Measurements from ENCODE around the gene RUNX1. TPM values are rescaled to one million over a fixed set of nuclear protein-coding genes. Genes with fewer than 3 reads are reported as not detected.

Gene RUNX1
- total RNA-seq, 1 donor from 2014 or later = 25.4 TPM

DNA sequence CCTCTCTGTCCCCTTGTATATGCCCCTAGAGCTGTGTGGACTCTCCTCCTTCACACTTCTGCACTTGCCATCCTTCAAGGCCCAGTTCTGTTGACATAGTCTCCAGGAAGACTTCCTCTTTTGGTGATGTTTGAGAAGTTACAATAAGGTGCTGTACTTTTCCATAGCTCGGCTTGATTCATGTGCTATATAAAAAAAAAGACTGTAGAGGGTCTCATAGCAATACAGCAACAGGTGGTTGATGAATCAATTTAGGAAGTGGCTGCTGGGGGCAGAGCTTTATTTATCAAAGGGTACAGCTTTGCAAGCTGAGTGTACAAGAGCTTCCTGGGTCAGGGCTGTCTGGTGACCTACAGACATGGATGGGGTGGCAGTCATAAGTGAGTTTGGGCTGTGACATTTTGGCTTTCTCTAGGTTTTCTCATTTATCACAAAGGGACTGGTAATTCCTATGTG lies 102.7 kb downstream of the RUNX1 start:
- DNase-seq (ENCODE audit: low read depth) = no peak

DNA sequence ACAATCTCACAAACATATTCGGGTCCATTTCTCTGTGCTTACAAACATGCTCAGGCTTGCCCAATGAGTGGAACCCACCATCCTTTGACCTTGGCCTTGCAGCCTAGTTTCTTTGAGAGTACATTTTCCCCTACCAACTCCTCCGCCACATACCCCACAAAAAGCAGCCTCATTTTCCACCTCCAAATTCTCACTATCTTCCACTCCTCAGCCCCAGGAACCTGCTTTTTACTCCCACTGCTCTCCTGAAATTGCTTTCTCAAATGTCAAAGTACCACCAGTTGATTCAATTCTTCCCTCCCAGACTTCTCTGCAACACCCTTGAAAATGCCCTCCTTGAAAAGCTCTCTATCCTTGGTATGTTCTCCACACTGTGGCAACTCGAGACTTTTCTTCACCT lies 103.8 kb downstream of the RUNX1 start:
- no peak for DNase-seq (ENCODE audit: low read depth)

DNA sequence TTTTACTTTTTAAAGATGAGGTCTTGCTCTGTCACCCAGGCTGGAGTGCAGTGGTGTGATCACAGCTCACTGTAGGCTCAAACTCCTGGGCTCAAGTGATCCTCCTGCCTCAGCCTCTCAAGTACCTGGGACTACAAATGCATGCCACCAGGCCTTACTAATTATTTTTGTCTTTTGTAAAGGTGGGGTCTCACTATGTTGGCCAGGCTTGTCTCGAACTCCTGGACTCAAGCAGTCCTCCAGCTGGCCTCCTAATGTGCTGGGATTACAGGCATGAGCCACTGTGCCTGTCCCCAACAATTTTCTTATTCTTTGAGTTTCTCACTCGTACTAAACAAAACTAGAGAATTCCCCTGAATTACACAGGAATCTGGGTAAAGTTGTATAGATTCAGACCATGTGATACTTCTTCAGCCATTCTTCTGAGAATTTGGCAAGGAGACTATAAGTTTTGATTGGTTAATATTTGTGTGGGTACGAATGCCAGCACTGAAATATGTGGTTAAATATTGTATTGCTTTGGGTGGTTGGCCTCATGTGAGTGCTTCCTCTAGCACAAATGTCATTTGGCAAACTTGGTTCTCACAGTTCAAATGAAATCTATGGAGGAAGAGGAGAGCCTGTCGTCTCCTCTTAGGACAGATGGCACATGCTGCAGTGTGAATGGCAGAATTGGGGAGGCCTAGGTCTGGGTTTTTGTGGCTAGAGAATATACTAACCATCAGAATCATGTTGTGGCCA lies 104.9 kb downstream of the RUNX1 start:
- no peak for DNase-seq (ENCODE audit: low read depth)

DNA sequence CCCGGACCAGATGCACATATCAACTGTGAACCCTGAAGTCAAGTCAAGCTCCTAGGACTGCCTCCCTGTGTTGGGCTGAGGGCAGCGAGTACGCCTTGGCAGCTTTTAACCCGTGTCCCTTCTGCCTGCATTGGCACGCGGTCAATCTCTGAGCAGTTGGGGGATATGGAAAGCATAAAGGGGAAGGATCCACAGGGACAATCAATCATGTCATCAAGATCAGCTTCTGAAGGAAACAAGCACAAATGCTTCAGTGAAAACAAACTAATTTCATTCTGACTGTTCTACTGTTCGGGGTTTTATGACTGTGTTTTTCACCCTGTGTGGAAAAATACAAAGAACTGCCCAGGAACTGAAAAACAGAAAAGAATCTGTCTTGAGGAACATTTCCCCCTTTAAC lies 106.2 kb downstream of the RUNX1 start:
- DNase-seq (ENCODE audit: low read depth) = no peak

DNA sequence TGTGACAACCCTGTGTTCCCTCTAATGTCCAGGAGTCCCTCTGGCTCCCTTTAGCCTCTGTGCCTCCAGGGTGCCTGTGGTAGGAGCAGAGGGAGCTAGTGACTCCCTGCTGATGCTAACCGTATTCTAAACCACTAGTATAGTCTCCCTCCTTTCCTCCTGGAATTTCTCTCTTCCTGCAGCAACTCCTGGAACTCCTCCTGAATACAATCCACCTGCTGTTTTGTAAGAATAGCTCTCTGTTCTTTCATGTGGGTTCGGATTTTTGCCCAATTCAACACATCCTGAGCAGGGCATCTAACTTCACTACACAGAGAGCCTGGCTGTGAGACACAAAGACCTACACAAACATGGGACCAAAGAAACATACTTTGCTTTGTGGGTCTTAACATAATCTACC lies 107.9 kb downstream of the RUNX1 start:
- no peak for DNase-seq (ENCODE audit: low read depth)

DNA sequence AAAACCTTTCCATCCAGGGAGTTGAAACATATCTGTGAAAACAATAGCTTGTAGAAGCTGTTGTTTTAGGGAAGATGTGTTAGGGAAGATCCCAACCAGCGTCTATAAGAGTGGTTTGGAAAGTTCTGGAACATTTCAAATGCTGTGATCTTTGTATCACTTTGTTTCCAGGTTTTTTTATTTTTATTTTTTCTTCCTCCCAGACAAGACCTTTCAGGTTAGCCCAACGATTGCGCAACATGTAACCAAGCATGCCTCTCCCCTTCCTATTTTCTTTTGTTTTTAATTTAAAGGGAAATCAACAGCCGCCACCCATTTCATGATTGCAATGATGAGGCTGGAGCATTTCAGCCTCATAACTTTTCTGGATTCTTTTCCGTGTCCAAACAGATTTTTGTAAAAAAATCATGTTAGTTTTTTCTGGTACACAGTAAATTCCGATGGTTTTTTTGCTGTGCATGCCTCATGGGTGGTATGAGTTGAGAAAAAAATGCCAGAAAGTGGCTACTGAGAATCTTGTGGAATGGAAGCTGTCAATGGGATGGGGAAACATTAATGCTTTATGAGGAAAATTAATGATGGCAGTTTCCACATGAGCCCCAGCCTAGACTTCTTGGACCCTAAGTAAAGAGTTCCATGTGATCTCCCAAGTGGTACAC lies 109.3 kb downstream of the RUNX1 start:
- DNase-seq (ENCODE audit: low read depth) = peak; percentile 47

DNA sequence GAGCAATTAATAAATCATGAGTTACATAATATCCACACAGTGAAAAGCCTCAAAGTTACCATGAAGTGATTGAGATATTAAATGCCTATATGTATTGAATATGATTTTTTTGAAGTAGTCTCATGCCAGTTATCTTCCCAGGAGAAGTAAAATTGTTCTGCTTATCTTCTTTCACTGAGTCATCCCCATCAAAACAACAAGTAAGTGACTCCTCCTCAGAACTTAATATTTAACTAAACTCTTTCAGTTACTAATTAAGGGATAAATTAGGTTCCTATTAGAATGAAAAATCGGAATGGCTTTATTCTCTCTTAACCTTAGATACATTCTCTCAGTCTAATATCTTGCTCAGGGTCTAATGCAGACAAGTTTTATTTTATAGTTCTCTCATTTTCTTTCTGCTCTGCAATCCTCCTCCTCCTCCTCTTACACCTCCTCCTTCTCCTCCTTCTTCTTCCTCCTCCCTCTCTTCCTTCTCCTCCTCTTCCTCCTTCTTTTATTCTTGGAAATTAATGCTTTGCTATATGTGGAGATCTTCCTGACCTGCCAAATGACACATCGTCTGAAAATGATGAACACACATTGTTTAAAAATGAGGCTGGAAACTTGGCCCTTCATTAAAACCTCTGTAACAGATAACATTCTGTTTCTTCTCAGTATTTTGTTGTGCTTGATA lies 110.9 kb downstream of the RUNX1 start:
- peak; percentile 74 for DNase-seq (ENCODE audit: low read depth)

DNA sequence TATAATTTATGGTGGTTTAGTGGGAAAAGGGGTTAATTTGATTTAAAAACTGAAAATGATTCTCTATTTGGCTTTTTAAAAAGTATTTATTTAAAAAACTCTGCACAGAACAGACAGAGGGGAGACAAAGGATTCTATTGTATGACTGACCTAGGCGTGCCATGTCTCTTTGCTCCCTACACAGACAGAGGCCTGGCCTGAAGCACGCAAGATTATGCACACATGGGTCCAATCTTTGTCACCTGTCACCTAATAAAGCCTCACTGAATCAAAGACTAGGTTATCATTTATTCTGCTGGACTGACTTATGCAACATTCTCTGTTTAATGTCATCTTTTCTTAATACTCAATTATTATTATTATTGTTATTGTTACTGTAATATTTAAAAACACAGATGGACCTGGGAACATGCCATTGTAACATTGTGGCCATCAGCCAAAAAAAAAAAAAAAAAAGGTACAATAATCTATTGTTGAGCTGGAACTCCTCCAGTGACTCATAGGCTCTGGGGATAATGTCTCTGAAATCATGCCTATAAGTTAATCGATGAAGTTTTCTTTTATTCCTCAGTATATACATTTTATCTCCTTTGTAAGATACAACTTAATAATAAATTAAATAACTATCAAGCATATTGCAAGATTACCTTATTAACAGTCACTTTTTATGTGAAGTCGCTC lies 112.1 kb downstream of the RUNX1 start:
- peak; percentile 44 for DNase-seq (ENCODE audit: low read depth)

DNA sequence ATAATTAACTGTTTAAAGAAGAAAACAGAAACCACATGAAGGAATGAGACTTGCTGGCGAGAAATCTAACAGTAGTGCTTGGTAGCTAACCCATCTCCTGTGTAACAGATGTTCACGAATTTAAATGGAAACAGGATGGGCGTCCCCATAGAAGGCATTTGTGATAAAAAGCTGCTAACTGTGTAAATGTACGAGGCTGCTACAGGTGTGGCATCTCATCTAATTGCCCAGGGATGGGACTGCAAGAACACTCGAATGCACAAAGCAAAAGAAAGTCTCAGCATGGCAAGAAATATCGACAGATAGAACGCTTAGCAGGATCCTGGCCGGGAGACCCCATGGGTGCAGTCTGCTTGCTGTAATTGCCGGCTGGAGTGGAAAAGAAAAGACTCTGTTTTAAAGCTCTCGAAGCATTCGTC lies 112.7 kb downstream of the RUNX1 start:
- no peak for DNase-seq (ENCODE audit: low read depth)

DNA sequence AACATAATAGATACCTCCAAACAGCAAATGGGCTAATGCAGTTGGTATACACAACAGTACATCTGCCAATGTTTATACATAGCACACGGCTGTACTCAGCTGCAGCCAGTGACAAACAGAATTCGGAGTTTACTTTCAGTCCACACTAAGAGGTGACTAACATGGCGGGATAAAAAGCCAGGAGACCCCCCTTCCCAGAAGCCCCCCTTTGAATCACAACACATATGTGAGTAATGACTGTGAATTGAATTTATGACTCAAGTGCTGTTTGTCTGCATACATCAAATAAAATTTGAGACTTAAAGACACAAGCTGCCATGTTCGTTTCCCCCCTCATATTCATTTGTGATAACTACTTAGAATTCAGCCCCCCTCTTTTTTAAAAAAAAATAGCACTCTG lies 113.2 kb downstream of the RUNX1 start:
- no peak for DNase-seq (ENCODE audit: low read depth)

DNA sequence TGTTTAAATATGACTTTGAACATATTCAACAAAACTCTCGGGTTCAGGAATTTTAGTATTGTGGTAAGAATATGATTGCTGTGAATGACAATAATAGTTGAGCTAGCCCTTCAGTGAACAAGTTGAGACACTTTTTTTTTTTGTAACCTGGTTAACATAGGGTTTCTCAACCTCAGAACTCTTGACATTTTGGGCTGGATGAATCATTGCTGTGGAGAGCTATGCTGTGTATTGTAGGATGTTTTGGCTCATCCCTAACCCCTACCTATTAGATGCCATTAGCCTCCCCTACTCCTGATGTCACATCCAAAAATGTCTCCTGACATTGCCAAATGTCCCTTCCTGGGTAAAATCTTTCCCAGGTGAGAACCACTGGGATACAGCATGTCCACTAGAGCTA lies 113.7 kb downstream of the RUNX1 start:
- no peak for DNase-seq (ENCODE audit: low read depth)

DNA sequence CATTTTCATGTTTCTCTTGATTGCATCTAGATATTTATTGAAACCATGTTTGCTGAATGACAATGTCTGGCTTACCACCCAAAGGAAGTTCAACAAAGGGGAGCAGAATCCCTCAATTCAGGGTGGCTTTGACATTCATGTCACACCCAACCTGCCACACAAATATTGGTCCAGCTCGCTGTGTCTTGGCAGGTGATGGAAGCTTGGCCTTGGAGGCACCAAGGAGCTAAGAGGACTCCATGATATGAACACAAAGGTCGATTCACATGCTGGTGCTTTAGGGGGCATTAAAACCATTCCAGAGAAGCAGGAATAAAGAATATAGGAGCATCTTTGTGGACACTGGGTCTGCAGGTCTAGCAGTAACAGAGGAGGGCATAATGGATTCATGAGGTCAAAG lies 114.8 kb downstream of the RUNX1 start:
- no peak for DNase-seq (ENCODE audit: low read depth)

DNA sequence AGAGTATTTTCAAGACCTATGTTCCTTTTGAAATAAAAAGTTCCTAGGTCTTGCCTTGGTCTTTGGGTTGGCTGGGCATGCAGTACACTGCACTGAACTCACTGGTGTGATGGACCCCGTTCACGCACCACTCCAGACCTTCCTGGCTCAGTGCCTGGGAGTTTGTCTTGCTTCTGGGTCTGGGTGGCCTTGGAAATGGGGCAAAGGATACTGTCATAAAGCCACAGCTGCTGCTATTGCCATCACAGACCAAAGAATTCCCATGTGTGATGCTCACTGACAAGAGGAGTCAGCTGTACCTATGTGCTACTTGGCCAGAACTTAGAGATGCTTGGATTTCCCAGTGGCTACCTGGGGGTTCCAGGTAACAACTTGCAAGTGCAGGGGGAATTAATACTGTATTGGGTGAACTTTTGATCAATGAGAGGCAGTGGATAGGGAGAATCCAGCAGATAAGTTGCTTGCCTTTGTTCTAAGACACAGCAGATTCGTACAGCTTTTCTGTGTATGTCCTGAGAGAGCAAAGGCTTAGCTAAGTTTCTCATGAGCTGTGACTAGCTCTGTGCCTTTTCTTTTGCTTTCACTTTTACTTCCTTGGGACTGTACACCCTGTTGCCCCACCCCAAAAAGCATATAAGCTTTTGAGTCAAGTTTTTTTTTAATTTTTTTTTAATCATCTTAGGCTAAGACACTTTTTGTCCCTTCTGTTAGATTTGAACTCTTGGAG lies 115.3 kb downstream of the RUNX1 start:
- no peak for DNase-seq (ENCODE audit: low read depth)

DNA sequence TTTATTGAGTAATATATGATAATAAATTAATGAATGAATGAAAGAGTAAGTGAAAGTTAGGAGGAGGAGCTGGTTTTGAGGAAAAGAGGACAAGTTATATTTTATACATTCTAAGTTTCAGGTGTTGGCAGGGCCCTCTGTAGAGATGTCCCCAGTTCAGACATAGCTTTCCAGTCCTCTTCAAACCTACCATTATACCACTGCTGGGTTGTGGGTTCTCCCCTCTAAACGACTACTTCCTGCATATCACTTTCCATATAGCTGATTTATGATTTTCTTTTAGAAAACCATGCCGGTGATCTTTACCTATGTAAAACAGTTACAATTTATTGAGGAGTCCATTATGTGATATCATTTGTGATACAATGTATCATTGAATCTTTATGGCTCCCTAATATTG lies 116.9 kb downstream of the RUNX1 start:
- DNase-seq (ENCODE audit: low read depth) = no peak

DNA sequence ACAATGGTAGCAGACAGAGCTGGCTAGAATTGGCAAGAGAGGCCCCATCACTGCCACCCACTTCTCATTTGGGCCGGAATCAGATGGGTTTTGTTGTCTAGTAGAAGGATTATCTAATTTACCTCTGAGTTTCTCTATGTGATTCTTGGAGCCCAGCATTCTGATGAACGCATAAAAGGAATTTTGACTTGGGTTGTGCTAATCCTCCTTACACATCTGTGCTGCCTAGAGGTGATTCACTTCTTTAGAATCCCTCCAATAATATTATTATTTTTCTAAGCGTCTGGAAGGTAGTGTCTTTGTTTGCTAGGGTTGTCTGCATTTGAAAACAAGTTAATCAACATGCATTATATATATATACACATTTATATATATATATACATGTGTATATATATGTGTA lies 118.1 kb downstream of the RUNX1 start:
- DNase-seq (ENCODE audit: low read depth) = no peak

DNA sequence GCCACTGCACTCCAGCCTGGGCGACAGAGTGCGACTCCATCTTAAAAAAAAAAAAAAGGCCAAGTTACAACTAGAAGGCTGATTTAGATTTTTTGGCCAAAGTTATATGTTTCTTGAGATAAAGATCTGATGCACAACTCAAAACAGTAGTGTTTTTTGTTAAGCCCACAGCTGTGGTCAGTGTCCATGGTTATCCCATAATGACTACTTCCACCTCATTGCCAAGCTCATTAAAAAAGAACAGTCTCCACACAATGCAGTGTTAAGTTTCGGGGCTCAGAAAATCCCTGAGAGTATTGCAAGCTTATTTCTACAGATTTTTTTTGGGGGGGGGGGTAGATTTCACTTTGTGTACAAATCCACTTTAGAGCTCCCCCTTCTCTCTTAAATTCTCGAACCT lies 120.5 kb downstream of the RUNX1 start:
- no peak for DNase-seq (ENCODE audit: low read depth)

DNA sequence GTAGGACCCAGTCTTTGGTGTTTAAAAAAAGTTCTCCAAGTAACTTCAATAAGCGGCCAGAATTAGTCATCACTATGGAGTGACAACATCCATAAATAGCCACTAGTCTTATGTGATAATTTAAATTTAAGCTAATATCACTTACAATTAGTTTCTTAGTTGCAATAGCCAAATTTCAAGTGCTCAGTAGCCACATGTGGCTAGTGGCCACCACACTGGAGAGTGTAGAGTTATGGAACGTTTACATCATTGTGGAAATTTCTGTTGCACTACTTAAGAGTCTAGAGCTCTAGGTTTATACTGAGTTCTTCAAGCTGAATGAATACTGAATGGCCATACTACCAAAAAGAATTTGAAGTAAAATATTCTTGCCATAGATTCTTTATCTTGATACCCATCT lies 121.1 kb downstream of the RUNX1 start:
- DNase-seq (ENCODE audit: low read depth) = no peak

DNA sequence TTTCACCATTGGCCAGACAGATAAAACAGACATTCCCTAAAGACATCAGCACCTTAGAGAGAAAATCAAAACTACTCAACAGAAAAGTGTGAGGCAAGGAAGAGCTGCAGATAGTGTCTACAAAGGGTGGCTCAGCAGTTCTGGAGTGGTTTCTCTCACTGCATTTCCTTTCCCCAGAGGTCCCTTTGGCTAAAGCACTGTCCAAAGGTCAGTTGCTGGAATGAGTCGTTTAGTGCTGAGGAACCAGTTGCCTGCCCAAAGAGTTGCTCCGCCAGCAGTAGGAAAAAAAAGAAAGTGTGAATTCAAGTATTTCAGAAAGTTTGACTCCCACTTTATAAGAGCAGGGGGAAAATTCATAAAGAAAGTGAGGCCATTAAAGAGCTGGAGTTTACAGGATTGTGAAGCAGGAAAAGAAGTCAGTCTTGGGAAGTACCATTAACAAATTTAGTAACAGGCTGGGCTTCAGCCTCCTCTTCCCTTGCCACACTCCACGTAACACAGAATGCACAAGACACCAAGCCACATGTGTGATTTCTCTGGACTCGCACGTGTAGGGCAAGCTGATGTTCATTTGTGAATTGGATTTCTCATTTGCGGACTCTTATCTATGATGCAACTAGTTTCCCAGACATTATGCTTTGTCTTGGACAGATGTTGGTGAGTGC lies 122.2 kb downstream of the RUNX1 start:
- peak; percentile 73 for DNase-seq (ENCODE audit: low read depth)

DNA sequence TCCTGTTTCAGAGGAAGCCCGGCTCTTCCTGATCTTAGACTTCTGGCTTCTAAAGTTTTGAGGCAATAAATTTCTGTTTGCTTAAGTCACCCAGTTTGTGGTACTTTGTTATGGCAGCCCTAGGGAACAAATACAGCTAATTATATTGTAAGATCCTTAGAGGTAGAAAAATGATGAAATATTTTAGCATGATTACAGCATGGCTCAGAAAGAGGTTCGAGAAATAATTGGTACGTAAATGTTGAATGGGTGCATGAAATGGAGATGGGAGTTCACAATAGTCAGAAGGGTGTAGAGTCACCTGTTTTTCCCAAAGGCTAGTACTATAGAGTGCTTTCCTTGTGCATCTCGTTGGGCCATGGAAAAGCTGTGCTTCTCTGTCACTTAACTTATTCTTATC lies 123.5 kb downstream of the RUNX1 start:
- DNase-seq (ENCODE audit: low read depth) = no peak

DNA sequence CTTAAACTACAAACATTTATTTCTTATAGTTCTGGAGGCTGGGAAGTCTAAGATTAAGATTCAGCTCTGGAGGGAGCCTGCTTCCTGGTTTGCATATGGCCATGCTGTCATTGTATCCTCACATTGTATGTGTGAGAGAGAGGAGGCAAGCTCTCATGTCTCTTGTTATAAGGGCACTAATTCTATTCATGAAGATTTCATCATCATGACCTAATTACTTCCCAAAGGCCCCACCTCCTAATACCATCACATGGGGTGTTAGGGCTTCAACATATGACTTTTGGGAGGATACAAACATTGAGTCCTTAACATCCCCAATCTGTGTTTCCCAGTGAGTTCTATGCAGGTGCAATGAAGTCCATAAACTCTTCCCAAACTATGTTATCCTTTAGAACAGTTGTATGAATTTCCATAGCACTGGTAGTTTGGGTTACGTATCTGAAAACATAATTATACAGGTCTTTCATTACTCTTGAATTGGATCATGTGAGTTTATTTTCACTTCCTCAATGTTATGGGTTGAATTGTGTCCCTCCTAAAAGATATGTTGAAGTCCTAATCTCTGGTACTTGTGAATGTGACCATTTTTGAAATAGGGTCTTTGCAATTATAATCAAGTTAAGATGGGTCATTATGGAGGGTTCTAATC lies 124.2 kb downstream of the RUNX1 start:
- DNase-seq (ENCODE audit: low read depth) = no peak

DNA sequence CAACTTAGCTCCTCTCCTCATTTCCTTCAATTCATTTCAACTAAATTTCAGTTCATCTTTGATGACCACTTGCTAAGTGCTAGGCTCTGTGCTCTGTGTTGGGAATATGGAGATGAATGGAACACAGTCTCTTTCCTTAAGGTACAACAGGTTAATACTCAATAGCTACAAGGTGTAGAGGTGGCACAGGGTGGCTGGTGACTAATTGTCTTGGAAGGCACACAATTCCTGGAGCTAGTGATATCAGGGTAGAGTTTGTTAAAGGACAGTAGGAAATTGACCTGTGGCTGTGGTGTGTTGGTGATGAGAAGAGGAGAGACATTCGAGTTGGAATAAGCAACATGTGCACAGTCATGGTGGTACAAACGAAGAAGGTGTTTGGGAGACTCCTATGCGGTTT lies 124.9 kb downstream of the RUNX1 start:
- no peak for DNase-seq (ENCODE audit: low read depth)
